Activated gamma-delta T cell treated with Interleukin-2 at 50 U/mL for 16 hours (primary cell): ENCODE results near the gene CEP350.
A peak's percentile ranks its signal among the peaks of the same experiment; 100 is the strongest.

Experiments
- DNase-seq: peaks from one replicate; pipeline ENCODE4 v3.0.0-alpha.2; 2020

Gene CEP350

GRCh38 chr1:179954493-179955286 is at the start of gene CEP350:
Gene CEP350, plus strand, starts transcription at chr1:179954810. Its CDS starts 31,372 bp downstream, at chr1:179986182.
- DNase-seq, result peak; percentile 97

GRCh38 chr1:179910934-179911333 is 43.7 kb upstream of the CEP350 start:
- no peak for DNase-seq

- DNase-seq, result no peak
Observed at GRCh38 chr1:179911812-179912211, 42.8 kb upstream of the CEP350 start.

GRCh38 chr1:179917601-179918429 is 36.8 kb upstream of the CEP350 start:
- no peak for DNase-seq

- DNase-seq, result no peak
Observed at GRCh38 chr1:179921472-179921871, 33.1 kb upstream of the CEP350 start.

GRCh38 chr1:179921981-179922872 is 32.4 kb upstream of the CEP350 start:
- no peak for DNase-seq

GRCh38 chr1:179923029-179923428 is 31.6 kb upstream of the CEP350 start:
- DNase-seq, result no peak

- DNase-seq, result no peak
Observed at GRCh38 chr1:179924268-179924667, 30.3 kb upstream of the CEP350 start.

- DNase-seq, result no peak
Observed at GRCh38 chr1:179925302-179925701, 29.3 kb upstream of the CEP350 start.

- no peak for DNase-seq
Observed at GRCh38 chr1:179925922-179926849, 28.4 kb upstream of the CEP350 start.

GRCh38 chr1:179926850-179927205 is 27.8 kb upstream of the CEP350 start:
- no peak for DNase-seq

GRCh38 chr1:179929955-179930798 is 24.4 kb upstream of the CEP350 start:
- DNase-seq, result no peak

GRCh38 chr1:179930867-179931266 is 23.7 kb upstream of the CEP350 start:
- no peak for DNase-seq

GRCh38 chr1:179933219-179933618 is 21.4 kb upstream of the CEP350 start:
- no peak for DNase-seq

- DNase-seq, result no peak
Observed at GRCh38 chr1:179935909-179936496, 18.6 kb upstream of the CEP350 start.

GRCh38 chr1:179937668-179938254 is 16.8 kb upstream of the CEP350 start:
- no peak for DNase-seq

- no peak for DNase-seq
Observed at GRCh38 chr1:179938752-179939151, 15.9 kb upstream of the CEP350 start.

GRCh38 chr1:179939941-179940340 is 14.7 kb upstream of the CEP350 start:
- DNase-seq, result no peak

GRCh38 chr1:179941454-179941853 is 13.2 kb upstream of the CEP350 start:
- DNase-seq, result no peak

GRCh38 chr1:179950651-179951050 is 4.0 kb upstream of the CEP350 start:
- DNase-seq, result no peak
